Lower lobe of right lung (tissue), 2 donors: ENCODE measurements around the gene TDP1. TPM values are rescaled to one million over a fixed set of nuclear protein-coding genes. Genes with fewer than 3 reads are reported as not detected.

ENCODE experiments used
- ATAC-seq, 2 donors: fragments of 200-7000 bp; cut with Tn5 transposase; one replicate each; pipeline ENCODE4 v1.9.1; 2020 to 2022; ENCODE audit warnings: mild to moderate bottlenecking in 2 of 2, moderate library complexity in 2 of 2
- DNase-seq: peaks from one replicate; pipeline ENCODE4 v3.0.0-alpha.2; 2020
- H3K27ac ChIP-seq: fragments of 200-600 bp; one replicate; pipeline ENCODE4 v1.8.0; 2022
- H3K27me3 ChIP-seq: fragments of 200-600 bp; one replicate; pipeline ENCODE4 v1.8.0; 2022; ENCODE audit warnings: low read depth
- H3K36me3 ChIP-seq: fragments of 200-600 bp; one replicate; pipeline ENCODE4 v1.8.0; 2022; ENCODE audit warnings: mild to moderate bottlenecking
- H3K4me1 ChIP-seq: fragments of 200-600 bp; one replicate; pipeline ENCODE4 v1.8.0; 2022
- H3K4me3 ChIP-seq: fragments of 200-600 bp; one replicate; pipeline ENCODE4 v1.8.0; 2022; ENCODE audit warnings: mild to moderate bottlenecking
- H3K9me3 ChIP-seq: fragments of 200-600 bp; one replicate; pipeline ENCODE4 v1.8.0; 2022
- intact Hi-C: fragments of 100-400 bp; cut with DNase I; formaldehyde crosslinking; loops from one replicate; pipeline ENCODE4 v1.11.0; 2022
- long read RNA-seq: library from polyadenylated mRNA; unstranded; transcript quantifications from one replicate; pipeline ENCODE4 v2.0.0, GENCODE V29; 2021
- total RNA-seq: library from RNA; stranded (reverse); fragmentation: NEBNext Ultra II Directional; extraction: Animal tissue kit (Norgen Biotek cat#: 25700); gene quantifications from one replicate; pipeline ENCODE4 v1.2.1, GENCODE V29; 2021
- TF ChIP-seq, protein P1 (sequence below): fragments of 200-600 bp; IDR thresholded peaks from one replicate; pipeline ENCODE4 v1.8.0; 2022; ENCODE audit warnings: antibody characterized with exemption, mild to moderate bottlenecking
- donor health status: DM: no; HTN: yes; CAD: no; lungs with severe emphysema.

The TDP1 gene
- total RNA-seq = 9.6 TPM
- long read RNA-seq, transcript TDP1-201 (17 exons, 3,702 nt) = major isoform, 5 of 19 reads
- long read RNA-seq, transcript TDP1-203 (16 exons, 2,068 nt) = major isoform, 5 of 19 reads
- long read RNA-seq, partial matches to known transcripts = 6 of 19 reads
- long read RNA-seq, other reads (novel, unspliced or antisense) = 3 of 19 reads

DNA sequence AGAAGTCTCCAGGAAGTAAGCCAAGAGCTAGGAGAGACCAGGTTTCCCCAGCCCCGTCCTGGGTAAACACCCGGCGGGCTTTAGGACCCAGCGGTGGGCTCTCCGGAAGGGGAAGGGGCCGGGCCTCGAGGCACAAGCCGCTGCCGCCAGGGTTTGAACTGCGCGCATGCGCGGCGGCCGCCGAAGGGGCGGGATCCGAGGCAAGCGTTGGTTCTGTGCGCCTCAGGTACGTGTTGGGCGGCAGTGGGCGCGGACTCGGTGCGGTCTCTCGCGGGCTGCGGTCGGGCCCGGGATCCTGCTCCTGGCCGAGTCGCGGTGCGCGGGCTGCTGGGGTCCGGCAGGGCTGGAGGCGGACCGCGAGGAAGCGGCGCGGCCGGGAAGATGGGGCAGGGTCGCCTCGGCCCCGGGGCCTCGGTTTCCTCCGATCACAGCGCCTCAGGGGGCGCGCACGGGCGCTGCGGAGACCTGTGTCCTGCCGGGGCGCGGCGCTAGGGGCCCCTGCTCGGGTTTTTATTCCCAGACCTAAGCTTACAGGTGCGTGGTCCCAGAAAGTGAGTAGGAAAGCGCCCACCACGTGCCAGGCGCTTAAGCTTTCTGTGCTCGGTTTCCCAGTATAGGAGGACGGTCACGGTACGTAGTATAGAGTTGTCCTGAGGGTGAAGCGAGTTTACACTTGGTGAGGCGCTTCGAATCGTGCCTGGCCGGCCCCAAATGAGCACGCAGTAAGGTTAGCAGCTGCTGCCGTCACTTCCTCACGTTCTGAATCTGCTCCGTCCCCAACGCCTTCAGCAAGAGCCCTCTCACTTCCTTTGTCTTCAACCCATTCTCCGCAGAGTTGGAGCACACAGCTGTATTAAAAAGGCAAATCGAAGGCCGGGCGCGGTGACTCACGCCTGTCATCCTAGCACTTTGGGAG, at the start of gene TDP1:
Gene TDP1 (plus strand): TSS at position 183 of the 916 bp plus-strand sequence. CDS start 7,188 bp downstream, outside the sequence.
- DNase-seq (peak; percentile 97), ATAC-seq (peak; percentile 96 to 97)
- no peaks in the 10 kb centered on the region for H3K9me3 ChIP-seq
- intact Hi-C loops = no loop called here
- no peaks in the 10 kb centered on the region for H3K27me3 ChIP-seq
- H3K4me3 ChIP-seq = peak within 1 kb of the TSS; percentile 80
- H3K36me3 ChIP-seq = no peaks in the 10 kb centered on the region
- H3K27ac ChIP-seq = peak within 1 kb of the TSS; percentile 87
- peaks cover 19% of the 10 kb centered on the region for H3K4me1 ChIP-seq
- TF ChIP-seq, protein P1, sequence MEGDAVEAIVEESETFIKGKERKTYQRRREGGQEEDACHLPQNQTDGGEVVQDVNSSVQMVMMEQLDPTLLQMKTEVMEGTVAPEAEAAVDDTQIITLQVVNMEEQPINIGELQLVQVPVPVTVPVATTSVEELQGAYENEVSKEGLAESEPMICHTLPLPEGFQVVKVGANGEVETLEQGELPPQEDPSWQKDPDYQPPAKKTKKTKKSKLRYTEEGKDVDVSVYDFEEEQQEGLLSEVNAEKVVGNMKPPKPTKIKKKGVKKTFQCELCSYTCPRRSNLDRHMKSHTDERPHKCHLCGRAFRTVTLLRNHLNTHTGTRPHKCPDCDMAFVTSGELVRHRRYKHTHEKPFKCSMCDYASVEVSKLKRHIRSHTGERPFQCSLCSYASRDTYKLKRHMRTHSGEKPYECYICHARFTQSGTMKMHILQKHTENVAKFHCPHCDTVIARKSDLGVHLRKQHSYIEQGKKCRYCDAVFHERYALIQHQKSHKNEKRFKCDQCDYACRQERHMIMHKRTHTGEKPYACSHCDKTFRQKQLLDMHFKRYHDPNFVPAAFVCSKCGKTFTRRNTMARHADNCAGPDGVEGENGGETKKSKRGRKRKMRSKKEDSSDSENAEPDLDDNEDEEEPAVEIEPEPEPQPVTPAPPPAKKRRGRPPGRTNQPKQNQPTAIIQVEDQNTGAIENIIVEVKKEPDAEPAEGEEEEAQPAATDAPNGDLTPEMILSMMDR = no peak

DNA sequence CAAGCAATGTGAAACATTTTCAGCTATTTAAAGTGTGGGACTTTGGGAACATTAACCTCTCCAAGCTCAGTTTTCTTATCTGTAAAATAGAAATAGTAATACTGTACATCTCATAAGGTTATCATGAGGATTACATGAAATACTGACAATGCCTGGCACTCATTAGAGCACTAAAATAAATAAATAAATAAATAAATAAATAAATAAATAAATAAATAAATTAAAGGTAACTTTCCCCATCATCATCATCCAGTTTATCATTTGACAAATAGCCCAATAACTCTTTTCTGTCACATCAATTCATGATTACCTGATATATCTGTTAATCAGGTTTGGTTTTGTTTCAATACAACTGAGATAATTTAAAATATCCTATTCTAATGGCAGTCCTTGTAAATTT, 49.7 kb upstream of the TDP1 start:
- no peaks in the 10 kb centered on the region for H3K27me3 ChIP-seq
- ATAC-seq (no peak), DNase-seq (no peak)
- TF ChIP-seq, protein P1 = no peak
- no peak overlapping the region for H3K4me3 ChIP-seq
- H3K4me1 ChIP-seq = peaks cover under 1% of the 10 kb centered on the region
- H3K36me3 ChIP-seq = no peaks in the 10 kb centered on the region
- H3K27ac ChIP-seq = no peak overlapping the region
- intact Hi-C loops = no loop called here
- H3K9me3 ChIP-seq = no peaks in the 10 kb centered on the region

- no peaks in the 10 kb centered on the region for H3K27me3 ChIP-seq
- no peak overlapping the region for H3K27ac ChIP-seq
- TF ChIP-seq, protein P1 = no peak
- no peaks in the 10 kb centered on the region for H3K36me3 ChIP-seq
- H3K4me1 ChIP-seq = peaks cover 17% of the 10 kb centered on the region
- no peak for DNase-seq
- H3K9me3 ChIP-seq = no peaks in the 10 kb centered on the region
- intact Hi-C loops = no loop called here
- H3K4me3 ChIP-seq = no peak overlapping the region
- ATAC-seq = no peak
Measured at GRCh38 chr14:89907655-89908054, 48.1 kb upstream of the TDP1 start.

- Histone ChIP-seq H3K4me3 (no peak overlapping the region), H3K27me3 (no peaks in the 10 kb centered on the region), H3K36me3 (no peaks in the 10 kb centered on the region), H3K27ac (no peak overlapping the region), H3K9me3 (no peaks in the 10 kb centered on the region), H3K4me1 (peaks cover 22% of the 10 kb centered on the region)
- TF ChIP-seq, protein P1 = no peak
- ATAC-seq = no peak
- intact Hi-C loops = no loop called here
- no peak for DNase-seq
Measured at GRCh38 chr14:89908712-89909450, 46.8 kb upstream of the TDP1 start.

DNA sequence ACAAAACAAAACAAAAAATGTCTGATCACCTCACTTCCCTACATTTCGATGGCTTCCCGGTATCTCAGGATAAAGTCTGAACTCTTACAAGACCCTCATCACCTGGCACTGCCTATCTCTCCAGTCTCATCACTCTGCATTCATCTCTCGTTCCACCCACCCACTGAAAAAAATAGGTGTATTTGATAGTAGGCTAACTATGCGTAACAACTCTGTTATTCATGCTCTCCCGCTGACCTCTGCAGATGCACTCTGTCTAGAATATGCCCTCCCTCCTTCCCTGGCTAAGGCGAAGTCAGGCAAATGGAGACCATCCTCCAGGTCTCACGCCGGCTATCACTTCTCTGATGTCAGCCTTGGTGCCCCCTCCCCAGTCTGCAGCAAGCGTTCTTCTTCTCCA, 46.1 kb upstream of the TDP1 start:
- Histone ChIP-seq H3K4me3 (no peak overlapping the region), H3K4me1 (peaks cover 22% of the 10 kb centered on the region), H3K9me3 (no peaks in the 10 kb centered on the region), H3K27ac (no peak overlapping the region), H3K36me3 (no peaks in the 10 kb centered on the region), H3K27me3 (no peaks in the 10 kb centered on the region)
- TF ChIP-seq, protein P1 = no peak
- ATAC-seq = no peak
- DNase-seq = no peak
- intact Hi-C loops = no loop called here
